ENCODE data around the gene CAMTA1.
"Not testable (repeated sequence)": the region's sequence is repeated elsewhere in the genome, so short reads cannot be mapped to it uniquely, and the experiment has no call there.

The CAMTA1 gene

GRCh38 chr1:7121622-7121988, 336.4 kb downstream of the CAMTA1 start:
- no peak for DNase-seq

- DNase-seq: no peak
Observed at GRCh38 chr1:7127322-7128075, 342.2 kb downstream of the CAMTA1 start.

GRCh38 chr1:7128293-7128692, 343.0 kb downstream of the CAMTA1 start:
- DNase-seq: no peak

DNA sequence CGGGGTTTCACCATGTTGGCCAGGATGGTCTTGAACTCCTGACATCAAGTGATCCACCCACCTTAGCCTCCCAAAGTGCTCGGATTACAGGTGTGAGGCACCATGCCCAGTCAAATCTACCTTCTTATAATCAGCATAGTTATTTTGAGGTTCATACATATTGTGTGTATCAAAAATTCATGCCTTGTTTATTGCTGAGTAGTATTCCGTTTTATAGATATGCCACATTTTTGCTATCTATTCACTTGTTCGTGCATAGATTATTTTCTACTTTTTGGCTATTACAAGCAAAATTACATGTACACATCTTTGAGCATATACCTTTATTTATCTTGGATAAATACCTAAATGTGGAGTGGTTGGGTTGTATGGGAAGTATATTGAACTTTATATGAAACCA, 344.9 kb downstream of the CAMTA1 start:
- no peak for DNase-seq

DNA sequence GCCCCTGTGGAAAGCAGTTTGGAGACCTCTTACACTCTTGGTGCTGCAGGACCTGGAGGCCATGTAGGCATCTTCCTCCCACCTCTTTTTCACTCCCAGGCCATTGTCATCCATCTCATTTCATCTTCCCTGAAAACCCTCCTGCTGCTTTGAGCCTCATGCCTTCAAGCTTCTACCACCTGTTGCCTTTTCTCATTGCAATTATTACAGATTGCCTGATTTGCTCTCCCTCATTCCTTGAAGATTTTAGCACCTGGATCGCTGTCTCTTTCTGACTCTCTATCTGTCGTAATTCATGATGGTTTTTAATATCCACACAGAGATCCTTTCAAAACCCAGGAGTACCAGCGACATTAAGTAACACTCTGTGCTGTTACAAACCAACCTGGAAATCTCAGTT, 350.2 kb downstream of the CAMTA1 start:
- DNase-seq: no peak

- no peak for DNase-seq
Observed at GRCh38 chr1:7136166-7136953, 351.1 kb downstream of the CAMTA1 start.

DNA sequence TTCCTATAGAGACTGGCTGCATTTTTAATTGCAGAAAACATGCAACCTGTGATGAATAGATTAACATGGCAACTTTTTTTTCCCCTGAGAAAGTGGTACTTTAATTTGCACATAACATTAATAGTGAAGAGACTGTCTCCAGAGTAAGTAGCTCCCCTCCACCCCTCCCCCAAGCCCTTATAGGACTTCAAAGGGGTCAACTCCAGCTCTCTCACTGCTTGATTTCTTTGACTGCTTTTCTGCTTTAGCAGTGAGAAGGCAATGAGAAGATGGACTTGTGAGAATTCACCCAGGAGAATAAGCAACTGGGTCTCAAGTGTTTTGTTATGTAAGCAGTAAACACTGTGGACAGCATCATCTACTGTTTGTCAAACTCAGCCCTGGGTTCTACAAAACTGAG, 355.0 kb downstream of the CAMTA1 start:
- DNase-seq: no peak

DNA sequence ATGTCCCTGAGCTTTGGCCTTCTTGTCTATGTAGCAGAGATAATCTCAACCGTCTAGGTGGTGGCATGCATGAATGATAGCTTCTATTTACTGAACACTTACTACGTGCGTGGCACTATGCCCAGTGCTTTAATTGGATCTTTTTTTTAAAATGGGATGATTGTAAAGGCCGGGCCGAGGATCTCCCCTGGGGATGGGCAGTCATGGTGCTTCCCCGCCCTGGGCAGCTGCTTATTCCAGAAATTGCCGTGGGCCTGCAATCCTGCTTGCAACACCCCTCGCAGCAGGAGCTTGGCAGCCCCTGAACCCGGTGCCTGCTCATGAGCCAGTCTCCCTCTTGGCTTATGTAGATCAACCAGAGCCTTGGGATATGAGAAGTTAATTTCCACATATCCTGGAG, 360.7 kb downstream of the CAMTA1 start:
- no peak for DNase-seq

GRCh38 chr1:7146710-7147109, 361.5 kb downstream of the CAMTA1 start:
- DNase-seq: no peak

DNA sequence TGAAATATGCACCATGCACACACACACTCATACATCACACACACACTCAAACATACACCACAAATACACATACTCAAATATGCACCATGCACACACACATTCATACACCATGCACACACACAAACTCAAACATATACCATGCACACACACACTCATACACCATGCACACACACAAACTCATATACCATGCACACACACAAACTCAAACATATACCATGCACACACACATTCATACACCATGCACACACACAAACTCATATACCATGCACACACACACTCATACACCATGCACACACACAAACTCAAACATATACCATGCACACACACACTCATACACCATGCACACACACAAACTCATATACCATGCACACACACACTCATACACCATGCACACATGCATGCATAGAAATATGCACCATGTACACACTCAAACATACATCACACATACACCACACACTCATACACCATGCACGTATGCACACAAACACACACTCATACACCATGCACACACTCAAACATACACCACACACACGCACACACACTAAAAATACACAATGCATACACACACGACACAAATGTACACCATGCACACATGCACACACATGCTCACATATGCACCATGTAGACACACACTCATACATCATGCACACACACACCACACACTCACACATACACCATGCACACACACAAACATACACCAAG, 362.5 kb downstream of the CAMTA1 start:
- DNase-seq: not testable (repeated sequence)

GRCh38 chr1:7149080-7149838, 364.0 kb downstream of the CAMTA1 start:
- no peak for DNase-seq

DNA sequence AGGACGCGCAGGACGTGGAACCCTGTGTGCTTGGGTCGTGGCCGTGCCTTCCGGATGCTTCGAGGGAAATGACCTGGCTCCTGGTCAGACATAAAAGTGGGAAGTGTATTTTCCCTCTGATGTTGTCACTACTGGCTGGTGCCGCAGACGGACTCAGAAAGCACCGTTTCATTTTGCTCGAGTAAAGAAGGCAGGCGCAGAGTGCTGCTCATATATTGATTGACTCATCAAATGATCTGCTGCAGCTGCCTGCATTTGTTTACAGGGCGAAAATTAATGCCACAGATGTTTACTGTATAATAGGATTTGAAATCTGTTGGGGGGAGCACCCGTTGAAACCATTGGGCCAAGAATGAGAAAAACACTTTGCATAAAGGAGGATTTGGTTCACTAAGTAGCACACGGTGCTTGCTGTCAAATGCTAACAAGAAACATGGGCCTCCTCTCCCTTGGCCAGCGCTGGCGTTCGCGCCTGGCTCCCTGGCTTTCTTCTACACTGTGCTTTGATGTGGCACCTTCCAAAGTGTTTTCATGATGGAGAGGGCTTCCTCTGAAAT, 365.5 kb downstream of the CAMTA1 start:
- no peak for DNase-seq

DNA sequence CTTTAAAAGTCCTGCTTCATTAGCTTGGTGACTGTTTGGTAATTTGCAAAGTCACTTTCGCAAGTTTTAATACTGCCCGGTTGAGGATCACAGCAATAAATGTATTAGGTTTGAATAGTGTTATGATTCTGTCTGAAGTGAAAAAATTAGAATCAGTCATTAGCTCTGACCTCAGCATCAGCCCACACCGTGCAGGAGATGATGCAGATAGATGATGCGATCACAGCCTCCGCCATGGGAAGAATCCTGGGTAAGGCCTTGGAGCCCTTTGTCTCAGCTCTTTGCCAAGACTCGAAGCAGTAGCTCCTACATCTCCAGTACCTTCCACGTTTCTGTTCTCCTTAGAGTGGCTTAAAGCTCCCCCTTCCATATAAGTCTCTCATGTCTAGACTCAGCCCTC, 366.7 kb downstream of the CAMTA1 start:
- no peak for DNase-seq

DNA sequence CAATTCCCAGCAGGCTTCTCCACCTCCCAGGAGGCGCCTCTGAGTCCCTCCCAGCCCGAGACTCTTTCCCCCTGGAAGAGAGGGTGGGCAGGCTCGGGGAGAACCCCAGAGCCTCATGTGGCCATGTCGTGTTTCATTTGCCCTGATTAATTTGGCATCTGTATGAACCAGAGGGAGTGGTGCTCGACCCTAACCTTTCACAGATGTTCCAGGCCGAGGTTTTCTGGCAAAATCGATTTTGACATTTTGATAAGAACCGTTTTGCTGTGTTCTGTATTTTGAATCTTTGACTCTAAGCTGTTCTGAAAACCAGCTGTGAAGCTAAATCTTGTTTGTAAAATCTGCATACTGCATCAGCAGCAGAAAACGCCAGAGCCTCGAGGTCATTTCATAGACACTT, 367.4 kb downstream of the CAMTA1 start:
- DNase-seq: no peak

DNA sequence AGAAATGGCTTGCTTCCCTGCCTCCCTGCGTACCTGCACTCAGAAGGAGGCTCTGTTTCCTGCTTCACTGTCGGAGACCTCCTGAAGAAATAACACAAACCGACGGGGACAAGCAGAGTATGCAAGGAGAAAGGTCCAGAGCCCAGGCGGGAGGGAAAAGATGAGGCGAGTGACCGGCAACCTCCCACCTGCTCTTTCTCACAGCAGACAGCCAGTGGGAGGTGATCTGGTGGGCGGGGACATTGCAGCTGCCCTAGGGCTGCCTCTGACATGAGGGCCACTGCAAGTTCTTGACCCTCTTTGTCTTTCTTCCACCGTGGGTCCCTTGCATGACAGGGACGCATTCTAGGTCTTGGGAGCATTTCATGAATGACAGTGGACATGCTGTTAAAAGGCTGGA, 368.2 kb downstream of the CAMTA1 start:
- no peak for DNase-seq

GRCh38 chr1:7159116-7159781, 374.0 kb downstream of the CAMTA1 start:
- DNase-seq: no peak

DNA sequence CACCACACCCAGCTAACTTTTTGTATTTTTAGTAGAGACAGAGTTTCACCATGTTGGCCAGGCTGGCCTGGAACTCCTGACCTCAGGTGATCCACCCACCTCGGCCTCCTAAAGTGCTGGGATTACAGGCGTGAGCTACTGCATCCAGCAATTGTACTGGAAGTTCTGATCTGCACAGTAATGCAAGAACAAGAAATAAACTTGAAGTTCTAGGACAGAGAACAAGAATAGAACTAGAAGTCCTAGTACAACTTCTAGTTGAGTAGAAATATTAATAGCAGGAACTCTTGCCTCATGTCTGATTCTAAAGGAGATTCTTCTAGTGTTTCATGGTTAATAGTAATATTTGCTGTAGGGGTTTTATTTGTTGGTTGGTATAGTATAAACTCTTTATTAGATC, 383.3 kb downstream of the CAMTA1 start:
- DNase-seq: not testable (repeated sequence)

DNA sequence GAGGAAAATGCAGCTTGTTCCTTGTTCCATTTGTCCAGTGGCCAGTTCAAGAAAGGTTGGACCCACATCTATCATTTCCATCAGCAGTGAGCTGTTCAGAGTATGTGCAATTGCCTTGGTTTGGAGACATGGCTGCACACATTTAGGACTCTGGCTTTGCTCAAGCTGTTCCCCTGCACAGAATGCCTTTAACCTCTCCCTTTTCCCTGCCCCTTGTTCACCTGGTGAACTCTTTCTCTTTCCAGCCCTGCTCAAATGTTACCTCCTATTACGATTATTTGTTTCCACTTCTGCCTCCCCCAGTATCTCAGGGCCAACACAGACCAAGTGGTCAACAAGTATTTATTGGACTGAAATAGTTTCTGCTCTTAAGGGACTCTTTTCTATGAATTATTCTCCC, 385.9 kb downstream of the CAMTA1 start:
- DNase-seq: no peak

GRCh38 chr1:7171574-7171973, 386.3 kb downstream of the CAMTA1 start:
- no peak for DNase-seq

DNA sequence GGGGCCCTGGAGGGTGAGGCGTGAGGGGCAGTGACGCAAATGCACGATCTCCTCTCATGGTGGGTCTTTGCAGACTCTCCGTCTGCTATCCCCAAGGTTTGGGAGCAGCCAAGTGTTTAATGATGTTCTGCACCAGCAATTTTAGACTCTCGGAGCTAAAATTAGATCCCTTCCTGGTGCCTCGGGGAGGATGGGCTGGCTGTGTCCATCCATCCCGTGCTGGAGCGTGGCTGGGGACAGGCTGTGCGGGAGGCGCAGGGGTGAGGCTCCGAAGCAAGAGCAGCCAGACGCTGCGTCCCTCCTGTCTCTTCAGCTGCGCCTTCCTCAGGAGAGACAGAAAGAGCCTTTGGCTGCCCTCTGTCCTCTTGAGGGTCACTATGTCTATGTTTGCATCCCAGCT, 387.6 kb downstream of the CAMTA1 start:
- no peak for DNase-seq

- no peak for DNase-seq
Observed at GRCh38 chr1:7174561-7174960, 389.3 kb downstream of the CAMTA1 start.
